Hematopoietic multipotent progenitor cell treated with erythropoietin and hydrocortisone succinate and interleukin-3 and kit ligand, for 6 days (in vitro differentiated cells): ENCODE data around the gene PRKAG2.

ENCODE experiments used
- DNase-seq: peaks from one replicate; pipeline ENCODE4 v3.0.0-alpha.2; 2015

PRKAG2 gene

DNA sequence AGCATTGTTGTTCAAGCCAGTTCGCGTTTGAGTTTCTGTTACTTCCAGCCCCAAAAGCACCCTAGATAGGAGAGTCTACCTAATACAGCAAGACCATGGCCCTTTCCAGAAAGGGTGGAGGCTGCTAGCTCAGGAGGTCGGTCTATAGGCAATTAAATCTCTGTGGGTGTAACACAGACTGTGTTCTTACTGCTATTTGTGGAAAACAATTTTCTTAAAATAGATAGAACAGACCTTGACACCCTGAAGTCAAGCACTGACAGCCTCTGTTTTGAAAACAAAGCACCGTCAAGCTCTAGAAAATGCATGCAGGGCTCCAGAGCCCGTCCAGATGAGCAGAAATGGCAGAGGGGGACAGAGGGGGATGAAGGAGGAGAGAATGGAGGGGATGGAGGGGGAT, 156.6 kb downstream of the PRKAG2 start:
- DNase-seq, result no peak

DNA sequence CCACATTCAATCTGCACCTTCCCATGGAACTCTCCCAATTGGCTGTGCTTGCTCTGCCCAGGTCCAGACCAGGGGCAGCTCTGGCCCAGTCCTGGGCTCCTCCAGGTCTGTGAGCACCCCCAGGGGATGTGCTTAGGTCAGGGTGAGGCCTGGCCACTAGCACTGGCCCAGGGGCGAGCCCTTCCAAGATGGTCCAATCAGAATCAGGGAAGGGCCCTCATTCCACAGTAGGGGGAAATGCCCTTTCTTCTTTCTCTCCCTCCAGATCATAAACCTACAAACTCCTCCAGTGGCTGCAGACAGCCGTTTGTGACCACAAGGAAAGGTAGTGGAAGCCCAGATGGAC, 157.0 kb downstream of the PRKAG2 start:
- no peak for DNase-seq

DNA sequence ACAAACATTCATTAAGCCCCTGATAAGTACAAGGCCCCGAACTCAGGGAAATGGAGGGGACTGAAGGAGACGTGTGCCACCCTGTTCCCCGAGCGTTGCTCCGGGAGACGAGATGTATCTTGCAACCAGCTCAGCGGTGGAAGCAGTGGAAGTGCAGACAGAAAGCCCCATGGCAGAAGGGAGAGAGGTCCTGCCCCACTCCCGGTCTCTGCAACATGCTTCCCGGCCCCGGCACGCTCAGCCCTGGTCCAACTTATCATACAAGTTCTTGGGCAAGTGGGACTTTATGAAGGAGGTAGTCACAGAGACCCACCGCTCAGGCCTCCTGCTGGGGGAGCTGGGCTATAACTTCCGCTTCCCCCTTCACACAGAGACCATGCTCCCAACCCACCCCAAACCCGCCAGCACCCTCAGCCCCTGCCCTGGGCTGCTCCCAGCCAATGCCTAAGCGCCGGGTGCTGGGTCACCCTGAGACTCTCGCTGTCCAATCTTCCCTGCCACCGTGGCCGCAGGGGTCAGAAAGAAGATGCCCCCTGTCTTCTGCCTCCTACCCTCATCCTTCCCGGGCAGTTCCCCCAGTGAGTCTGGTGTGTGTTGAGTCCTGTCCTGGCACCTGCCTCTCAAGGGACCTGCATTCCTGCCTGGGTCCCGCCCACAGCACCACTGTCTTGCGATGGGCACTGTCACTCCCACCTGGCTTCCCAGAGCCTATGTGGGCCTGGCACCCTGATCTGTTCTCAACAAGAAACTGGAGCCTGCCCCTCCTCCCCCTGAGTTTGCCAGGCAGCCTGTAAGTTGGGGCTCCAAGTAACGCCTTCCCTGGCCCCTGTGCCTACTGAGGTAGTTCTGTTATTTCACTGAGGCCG, 157.7 kb downstream of the PRKAG2 start:
- no peak for DNase-seq

DNA sequence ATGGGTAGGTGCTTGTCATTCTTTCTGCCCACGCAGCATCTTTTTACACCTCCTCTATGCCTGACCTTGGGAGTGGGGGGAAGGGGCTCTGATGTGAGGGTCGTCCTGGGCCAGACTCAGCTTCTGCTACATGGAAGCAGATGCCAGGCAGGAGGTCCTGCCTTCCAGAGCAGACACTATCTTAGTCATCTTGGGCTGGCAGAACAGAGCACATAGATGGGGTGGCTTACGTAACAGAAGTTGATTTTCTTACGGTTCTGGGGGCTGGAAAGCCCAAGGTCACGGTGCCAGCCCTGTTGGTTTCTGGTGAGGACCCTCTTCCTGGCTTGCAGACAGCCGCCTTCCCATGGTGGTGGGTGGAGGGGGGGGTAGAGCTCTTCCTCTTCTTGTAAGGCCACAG, 159.0 kb downstream of the PRKAG2 start:
- no peak for DNase-seq

DNA sequence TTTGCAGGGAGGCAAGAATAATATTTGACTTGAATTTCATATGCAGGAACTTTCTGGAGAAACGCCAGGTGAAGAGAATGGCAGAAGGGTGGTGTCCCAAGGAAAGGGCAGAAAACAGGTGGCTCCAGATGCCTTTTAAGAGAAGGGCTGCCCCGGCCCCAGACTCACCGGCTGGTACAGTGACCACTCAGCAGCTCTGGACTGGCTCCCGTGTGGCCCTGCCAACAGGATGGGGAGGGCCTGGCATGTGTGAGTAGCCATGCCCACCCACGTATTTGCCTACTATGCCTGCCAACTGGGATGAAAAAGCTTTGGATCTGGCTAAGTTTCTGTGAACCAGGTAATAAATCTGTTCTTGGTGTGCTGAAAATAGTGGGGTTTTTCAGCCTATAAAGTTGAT, 159.5 kb downstream of the PRKAG2 start:
- no peak for DNase-seq

DNA sequence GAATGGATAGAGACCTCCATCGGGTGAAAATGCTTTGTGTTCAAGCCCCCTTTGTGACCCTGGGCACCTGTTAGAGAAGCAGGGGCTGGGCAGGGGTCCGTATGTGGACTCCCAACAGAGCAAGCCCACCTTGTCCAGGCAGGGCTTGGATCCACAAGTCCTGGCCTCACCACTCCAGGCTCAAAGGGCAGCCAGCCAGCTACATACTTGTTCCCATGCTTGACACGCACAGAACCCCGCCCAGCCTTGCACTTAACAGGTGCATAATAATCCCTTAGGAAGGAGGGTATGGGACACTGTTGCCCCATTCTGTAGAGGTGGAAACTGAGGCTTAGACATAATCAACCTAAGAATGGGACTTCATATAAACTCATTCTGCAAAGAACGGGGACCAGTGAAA, 160.6 kb downstream of the PRKAG2 start:
- DNase-seq, result no peak

DNA sequence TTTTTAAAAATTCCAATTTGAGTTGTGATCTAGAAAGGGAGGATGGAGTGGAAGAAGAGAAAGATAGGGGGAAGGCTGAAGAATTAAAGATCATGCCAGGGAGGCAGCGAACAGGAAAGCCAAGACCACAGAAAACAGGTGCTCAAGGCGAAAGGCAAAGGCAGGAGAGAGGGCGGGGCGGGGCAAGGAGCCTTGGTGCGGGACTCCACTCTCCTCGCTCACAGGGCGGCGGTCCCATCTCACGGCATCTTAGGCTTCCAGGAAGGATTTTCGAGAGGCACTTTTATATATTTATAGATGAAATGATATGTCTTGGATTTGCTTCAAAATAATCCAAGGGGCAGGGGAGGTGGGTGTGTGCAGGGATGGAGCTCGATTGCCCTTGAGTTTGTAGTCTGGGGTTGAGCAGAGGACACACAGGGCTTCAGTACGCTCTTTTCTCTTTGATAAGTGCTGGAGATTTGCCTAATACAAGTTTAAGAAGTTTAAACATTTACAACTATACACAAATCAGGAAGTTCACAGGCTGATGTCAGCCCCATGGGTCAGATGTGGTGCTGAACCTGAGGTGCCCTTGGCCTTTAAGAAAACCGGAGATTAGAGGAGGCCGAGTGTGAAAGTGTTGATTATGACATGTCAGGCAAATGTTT, 161.1 kb downstream of the PRKAG2 start:
- DNase-seq, result no peak

DNA sequence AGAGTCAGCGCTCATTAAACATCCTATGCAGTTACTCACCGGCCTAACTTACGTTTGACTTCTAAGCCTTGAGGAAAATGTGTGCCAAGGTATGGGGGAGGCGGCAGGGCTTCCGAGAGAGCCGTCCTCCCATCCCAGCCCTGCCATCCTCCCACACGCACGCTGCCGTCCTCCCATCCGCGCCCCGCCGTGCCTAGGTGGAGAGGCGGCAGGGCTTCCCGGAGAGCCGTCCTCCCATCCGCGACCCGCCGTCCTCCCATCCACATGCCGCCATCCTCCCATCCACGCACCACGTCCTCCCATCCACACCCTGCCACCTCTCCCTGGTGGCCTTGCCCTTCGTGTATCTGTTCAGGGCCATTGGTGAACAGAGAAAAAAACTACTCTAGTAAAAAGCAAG, 162.7 kb downstream of the PRKAG2 start:
- no peak for DNase-seq

DNA sequence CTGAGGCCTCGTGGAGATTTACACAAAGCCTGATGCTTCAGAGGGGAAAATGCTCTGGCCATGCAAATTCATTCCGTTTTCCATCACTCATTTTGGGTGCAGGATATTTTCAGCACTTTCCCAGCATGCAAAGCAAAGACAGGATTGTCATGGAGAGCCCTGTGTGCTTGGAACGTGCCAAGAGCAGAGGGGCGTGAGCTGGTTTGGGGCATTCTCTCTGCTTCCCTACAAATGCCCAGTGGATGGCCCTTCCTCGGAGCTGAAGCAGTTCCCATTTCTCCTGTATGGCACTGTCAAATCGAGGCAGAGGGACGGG, 164.1 kb downstream of the PRKAG2 start:
- DNase-seq, result no peak

DNA sequence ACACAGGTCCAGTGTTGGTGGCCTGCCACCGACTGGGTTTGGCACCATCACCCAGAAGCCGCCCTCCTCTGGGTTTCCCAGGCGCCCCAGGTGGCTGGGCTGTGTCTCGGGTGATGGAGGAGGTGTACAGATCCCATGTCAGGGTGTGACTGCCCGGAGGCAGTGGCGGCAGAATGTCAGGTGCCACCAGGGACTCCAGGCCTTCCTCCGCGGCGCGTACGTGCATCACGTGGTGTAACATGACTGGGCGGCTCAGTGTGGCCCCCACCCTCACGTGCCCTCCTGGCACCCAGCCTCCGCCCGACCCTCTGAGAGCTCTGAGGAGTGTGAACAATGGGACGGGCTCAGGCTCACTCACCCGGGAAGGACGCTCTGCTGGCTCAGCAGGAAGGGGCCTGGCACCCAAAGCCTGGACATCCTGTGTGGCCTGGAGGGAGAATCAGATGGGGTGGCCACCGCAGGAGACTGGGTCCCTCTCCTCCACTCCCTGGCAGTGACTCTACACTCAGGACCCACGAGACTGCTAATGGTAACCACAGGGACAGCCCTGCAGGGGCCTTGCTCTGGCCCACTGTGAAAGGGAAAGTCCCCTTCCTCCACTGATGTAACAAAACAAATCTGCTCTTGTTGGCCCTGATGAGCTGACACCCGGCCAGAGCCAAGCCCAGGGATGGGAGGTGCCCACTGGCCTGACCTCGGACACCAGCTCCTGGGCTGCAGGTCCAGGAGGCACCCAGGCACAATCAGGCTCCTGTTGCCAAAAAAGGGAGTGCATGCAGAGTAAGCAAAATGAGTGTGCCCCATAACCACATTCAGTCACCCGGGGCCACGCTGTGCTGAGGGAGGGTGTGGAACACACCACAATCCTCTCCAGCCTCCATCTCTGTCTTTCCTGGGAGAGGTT, 164.8 kb downstream of the PRKAG2 start:
- DNase-seq, result no peak

DNA sequence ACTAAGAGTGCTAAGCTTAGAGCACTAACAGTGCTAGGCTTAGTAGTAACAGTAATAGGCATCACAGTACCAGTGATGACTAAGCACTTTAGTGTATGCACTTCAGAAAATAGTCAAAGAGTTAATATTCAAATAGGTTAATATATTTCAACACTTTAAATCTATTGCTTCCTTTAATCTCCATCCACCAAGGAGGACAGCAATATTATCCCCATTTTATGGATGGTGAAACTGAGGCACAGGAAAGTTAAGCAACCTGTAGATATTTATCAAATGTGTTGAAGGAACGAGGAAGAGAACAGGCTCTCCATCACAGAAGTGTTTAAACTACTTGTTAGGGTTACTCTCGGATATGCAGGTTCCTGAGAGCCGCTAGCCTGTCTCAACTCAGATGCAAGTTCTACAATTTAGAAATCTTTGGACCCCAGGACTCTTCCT, 165.5 kb downstream of the PRKAG2 start:
- DNase-seq, result no peak

DNA sequence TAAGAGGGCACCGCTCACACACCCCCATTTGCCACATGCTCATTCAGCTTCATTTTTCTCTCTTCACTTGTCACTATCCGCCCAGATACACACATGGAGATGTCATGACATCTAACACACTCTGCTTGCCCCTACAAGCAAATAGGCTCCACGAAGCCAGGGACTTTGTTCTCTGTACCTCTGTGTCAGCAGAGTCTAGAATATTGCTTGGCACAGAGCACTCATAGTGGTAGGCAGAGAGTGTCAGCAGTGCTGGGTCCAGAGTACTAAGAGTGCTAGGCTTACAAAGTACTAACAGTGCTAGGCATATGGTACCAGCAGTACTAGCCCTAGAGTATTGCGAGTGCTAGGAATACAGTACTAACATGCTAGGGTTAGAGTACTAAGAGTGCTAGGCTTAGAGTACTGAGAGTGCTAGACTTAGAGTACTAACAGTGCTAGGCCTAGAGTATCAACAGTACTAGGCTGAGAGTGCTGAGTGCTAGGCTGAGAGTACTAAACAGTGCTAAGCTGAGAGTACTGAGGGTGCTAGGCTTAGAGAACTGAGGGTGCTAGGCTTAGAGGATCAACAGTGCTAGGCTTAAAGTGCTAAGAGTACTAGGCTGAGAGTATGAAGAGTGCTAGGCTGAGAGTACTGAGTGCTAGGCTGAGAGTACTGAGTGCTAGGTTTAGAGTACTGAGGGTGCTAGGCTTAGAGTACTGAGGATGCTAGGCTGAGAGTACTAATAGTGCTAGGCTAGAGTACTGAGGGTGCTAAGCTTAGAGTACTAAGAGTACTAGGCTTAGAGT, 166.1 kb downstream of the PRKAG2 start:
- no peak for DNase-seq

DNA sequence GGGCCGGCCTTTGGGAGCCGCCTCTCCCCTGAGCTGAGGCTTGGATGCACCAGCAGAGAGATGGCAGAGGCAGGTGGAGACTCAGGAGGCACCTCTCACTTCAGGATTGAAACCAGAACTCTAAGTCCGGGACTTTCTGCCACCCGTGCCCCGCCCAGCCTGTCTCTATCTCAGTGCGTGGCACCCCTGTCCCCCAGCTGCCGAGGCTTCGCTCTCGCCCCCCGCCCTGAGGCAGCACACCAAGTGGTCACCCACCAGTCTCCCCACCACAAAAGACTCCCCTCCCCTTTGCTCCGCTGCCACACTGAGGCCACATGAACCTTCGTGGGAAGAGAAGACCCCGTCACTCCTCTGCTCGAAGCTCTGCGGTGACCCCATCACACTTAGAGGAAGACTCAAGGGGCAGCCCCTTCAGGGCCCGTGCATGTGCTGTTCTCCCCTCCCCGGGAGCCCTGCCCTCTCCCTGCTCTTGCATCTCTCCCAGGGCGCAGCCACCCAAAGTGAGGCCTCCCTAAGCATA, 166.7 kb downstream of the PRKAG2 start:
- no peak for DNase-seq

DNA sequence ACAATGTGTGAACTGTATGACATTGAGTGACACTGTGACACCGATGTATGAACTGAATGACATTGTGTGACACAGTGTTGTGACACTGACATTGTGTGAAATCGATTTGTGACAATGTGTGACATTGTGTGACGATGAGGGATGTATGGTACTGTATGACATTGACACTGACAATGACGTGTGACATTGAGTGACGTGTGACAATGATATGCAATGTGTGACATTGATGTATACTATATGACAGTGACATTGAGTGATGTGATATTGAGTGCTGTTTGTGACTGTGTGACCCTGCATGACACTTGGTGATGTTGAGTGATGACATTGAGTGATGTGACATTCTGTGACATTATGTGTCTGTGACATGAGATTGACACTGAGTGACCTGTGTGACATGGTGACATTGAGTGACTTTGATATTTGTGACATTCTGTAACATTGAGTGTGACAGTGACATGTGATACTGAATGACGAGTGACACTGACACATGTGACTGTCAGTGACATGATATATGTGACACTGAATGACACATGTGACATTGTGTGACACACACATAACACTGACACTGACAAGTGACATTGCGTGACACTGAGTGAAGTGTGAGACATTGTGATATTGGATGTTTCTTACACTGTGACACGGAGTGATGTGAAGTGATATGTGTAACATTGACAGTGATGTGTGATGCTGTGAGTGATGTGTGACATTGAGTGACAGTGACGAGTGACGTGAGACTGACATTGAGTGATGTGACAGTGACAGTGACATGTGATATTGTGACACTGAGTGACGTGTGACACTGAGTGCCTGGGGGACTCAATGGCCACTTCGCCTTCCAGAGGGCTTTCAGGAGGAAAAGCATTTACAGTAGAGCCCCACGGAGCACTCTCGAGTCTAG, 167.5 kb downstream of the PRKAG2 start:
- no peak for DNase-seq

DNA sequence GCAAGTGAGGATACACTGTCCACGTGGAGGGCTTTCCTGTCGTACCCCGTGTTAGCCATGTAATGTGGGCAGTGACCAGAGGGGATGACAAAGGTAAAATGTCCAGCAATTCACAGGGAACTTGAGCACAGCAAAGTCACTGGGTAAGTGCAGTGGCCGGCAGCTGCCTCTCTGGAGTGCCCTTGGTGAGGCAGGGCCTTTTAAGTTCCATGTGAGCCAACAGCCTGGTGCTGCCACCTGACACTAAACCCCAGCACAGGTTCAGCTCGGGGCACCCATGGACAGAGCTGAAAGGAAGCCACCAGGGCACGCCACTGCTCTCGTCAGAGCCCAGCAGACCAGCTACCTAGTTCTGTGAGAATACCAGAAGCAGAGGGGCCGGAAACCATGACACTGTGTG, 168.3 kb downstream of the PRKAG2 start:
- DNase-seq, result no peak

DNA sequence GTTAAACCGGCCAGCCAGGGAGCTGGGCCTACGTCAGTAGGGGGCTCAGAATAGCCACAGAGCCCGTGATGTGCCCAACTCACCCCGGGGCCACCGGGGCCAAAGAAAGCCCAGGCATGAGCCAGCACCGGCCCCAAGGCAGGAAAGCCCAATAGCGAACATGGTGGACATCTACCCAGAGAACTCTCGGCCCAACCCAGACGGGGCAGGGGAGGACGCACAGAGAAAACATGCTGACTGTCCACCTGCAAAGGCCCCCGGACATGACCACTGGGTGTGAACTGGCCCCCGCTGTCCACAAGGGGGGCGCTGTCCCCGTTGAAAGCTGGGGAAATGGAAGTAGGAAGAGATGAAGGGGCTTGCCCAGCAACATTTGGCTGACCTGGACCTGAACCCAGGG, 169.2 kb downstream of the PRKAG2 start:
- DNase-seq, result no peak

DNA sequence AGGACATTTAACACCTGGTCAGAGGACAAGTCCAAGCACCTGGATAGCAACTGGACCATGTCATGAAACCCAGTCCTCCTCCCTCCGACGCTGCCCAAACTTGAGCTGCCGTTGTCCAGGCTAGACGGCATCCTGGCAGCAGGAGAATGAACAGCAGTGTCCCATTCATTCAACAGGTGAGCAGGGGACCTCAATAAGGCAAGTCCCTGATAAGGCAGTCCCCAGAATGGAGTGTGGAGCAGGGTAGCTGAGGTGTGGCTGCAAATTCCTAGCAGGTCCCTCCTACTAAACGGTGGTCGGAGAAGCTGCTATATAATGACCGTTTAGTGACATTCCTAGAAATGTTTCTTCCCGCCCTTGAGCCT, 169.8 kb downstream of the PRKAG2 start:
- DNase-seq, result no peak

DNA sequence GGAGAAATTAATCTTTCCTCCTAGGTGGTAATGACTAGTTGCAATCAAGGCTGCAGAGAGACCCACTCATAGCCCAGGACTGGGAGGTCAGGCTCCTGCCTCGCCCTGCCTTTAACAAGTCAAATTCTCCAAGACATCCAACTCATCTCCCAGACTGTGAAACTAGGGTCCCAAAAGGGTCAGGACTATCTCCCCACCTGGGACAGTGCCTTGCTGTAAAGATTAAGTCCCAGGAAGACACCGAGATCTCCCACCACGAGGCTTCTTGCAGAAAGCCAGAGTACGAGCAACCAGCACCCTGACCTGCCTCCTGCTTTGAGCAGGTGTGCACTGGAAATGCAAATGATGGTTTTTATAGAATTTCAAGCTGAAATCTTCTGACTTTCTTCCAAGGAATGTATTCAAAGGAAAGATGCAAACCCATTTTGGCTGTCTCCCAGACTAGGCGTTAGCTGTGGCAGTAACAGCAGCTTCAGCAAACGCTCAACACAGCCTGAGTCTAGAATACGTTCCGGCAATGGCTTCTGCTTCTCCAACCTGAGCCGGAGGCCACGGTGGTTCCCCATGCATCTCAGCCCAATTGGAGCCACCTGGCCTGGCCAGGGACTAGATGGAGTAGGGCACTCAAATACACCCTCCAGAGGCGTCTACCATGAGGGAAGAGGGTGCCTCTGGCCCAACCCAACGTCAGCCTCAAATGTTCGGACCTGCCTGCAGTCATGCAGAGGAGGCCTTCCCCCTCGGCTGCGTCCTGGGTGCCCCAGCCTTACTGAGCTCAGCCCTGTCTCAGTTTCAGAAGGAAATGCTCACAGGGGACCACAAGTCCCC, 170.4 kb downstream of the PRKAG2 start:
- no peak for DNase-seq

DNA sequence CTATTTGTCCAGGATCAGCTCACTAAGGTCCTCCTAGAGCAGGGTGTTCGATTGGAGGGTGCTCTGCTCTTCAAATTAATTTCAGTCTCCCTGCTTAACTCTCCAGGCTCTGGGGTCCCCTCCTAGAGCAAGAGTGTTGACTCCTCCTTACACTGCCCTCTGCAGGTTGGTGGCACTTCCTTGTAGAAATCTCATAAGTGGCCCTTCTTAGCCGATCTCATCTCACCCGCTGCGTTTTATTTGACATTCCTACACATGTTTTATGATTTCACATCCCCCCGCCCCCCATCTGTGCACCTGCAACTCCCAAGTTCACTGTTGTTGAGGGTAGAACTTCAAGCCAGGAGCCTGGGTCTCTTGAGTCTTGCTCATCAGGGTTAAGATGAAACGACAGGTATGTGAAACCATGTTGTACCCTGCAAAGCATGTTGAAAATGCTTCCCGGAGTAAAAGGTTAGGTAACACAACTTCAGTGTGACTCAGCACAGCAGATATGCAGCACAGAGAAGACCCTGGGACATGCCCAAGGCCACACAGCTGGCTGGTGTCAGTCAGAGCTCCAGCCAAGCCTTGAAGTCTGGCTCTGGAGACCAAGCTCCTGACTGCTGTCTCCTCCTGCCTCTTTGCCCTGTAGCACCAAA, 171.2 kb downstream of the PRKAG2 start:
- peak; percentile 80 for DNase-seq

DNA sequence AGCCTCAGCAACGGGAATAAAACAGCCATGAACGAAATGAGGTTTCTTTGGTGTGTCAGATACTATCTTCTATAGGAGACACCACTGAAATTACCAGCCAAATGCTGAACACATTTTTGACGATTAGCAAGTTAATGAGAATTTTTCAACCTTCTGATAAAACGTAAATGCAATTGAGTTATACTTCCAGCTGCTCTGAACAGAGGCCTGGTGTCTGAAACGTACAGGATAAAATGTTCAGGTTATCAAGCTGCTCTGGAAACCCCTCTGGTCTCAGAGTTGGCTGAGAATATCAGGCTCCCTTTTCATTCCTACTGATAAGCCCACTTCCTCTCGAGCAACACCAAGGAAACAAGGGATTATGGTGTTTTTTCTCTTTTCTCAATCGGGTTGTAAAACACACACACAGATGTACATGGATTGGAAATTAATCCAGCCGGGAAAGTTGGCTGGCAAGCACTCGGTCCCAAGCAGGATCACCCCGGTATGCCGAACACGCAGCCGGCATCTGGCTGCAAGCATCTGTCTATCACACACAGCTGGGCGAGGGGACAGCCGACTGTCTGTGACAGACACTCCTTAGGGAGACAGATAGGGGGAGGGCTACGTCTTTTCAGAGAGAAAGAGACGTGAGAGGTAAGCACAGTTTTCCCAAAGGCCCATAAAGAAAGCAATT, 171.8 kb downstream of the PRKAG2 start:
- no peak for DNase-seq
